ENCODE measurements around the gene EXOSC3.

Gene EXOSC3

DNA sequence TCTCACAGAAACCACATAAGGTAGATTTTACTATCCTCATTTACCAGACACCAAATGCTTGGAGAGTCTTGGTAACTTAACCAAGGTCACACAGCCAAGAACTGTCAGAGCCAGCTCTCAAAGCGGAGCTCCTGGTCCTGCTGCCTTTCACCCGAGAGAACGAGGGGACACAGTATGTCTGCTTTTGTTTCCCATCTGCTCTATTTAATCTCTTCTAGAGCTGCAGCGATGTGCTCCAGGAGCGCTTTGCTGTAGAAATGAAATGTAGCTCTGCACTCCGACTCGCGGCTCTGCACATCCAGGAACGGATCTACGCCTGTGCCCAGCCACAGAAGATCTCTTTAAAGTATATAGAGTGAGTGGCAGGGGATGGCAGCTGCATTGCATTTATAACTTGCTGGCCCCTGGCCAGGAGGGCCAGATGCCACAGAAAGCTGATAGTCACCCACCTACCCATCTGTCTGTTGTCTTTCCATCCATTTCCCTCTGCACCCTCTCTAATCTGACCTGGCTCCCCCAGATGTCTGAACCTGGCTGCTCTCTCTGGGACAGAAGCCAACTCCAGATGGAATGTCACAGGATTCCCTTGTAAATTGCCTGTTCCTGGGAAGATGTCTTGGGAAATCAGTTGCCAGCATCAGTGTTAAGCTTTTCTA lies 52.6 kb downstream of the EXOSC3 start:
- no peak for DNase-seq (ENCODE audit: low spot score)

GRCh38 chr9:37730839-37731238 lies 54.0 kb downstream of the EXOSC3 start:
- DNase-seq (ENCODE audit: low spot score), result no peak

- DNase-seq (ENCODE audit: low spot score), result no peak
Measured at GRCh38 chr9:37730256-37730655, 54.6 kb downstream of the EXOSC3 start.

All from CD4-positive, alpha-beta T cell treated with Interleukin-15 for 4 hours (primary cell).